Stimulated activated CD4-positive, alpha-beta T cell treated with anti-CD3 and anti-CD28 coated beads, Interleukin-4, amount 100 ng/mL, for 4 hours (primary cell): ENCODE measurements around the gene ZFP62.

ENCODE experiments used
- DNase-seq, 2 experiments: peaks; one replicate each; pipeline ENCODE4 v3.0.0-alpha.2; 2020

ZFP62 gene

GRCh38 chr5:180809403-180810209 is 51.5 kb downstream of the ZFP62 start:
- DNase-seq, result peak; percentile 85 to 90

- no peak for DNase-seq
These were observed 52.5 kb downstream of the ZFP62 start for GRCh38 chr5:180808461-180809000.

GRCh38 chr5:180807654-180808414 is 53.2 kb downstream of the ZFP62 start:
- DNase-seq, result no peak

GRCh38 chr5:180807046-180807445 is 54.0 kb downstream of the ZFP62 start:
- DNase-seq, result no peak

GRCh38 chr5:180806351-180807011 is 54.6 kb downstream of the ZFP62 start:
- DNase-seq, result no peak

- no peak for DNase-seq
These were observed 56.9 kb downstream of the ZFP62 start for GRCh38 chr5:180804129-180804618.

- DNase-seq, result peak; percentile 69 to 86
These were observed 57.6 kb downstream of the ZFP62 start for GRCh38 chr5:180803181-180804128.

- DNase-seq, result peak; percentile 67 to 89
These were observed 58.5 kb downstream of the ZFP62 start, which contains the start of gene MGAT1 for GRCh38 chr5:180802325-180803180. Gene MGAT1 (minus strand): TSS chr5:180802806. CDS start chr5:180792971, 9,835 bp downstream.

GRCh38 chr5:180801596-180802324 is 59.3 kb downstream of the ZFP62 start:
- DNase-seq, result no peak

- no peak for DNase-seq
These were observed 60.9 kb downstream of the ZFP62 start for GRCh38 chr5:180799902-180800801.

GRCh38 chr5:180799194-180799593 is 61.9 kb downstream of the ZFP62 start:
- no peak for DNase-seq

GRCh38 chr5:180798193-180798592 is 62.9 kb downstream of the ZFP62 start:
- DNase-seq, result no peak
